HL-60 (cell line): ENCODE results near the gene ZDHHC7.

Experiments used
- DNase-seq, 2 experiments: peaks; one replicate each; pipeline ENCODE4 v3.0.0-alpha.2; 2010 to 2020; ENCODE audit warnings: low read depth in 1 of 2, low spot score in 1 of 2
- H3K27ac ChIP-seq: fragments of 250-450 bp; sonication (Bioruptor Pico); replicated peaks from 2 replicates; pipeline ENCODE4 v1.5.1; 2020; ENCODE audit warnings: mild to moderate bottlenecking, moderate library complexity
- H3K27me3 ChIP-seq: fragments of 250-450 bp; sonication (Bioruptor Pico); 2 replicates; pipeline ENCODE4 v1.5.1; 2021; ENCODE audit warnings: mild to moderate bottlenecking, moderate library complexity; ENCODE audit not compliant: insufficient read depth, poor library complexity, severe bottlenecking
- H3K4me3 ChIP-seq: replicated peaks from 2 replicates; pipeline ENCODE4 v1.5.1; 2011; ENCODE audit warnings: mild to moderate bottlenecking, control low read depth, low read length; ENCODE audit not compliant: insufficient read depth
- GABPA ChIP-seq: IDR thresholded peaks from 2 replicates; pipeline ENCODE4 v1.6.1; 2012; ENCODE audit warnings: low read depth
- POLR2AphosphoS5 ChIP-seq: IDR thresholded peaks from 2 replicates; pipeline ENCODE4 v1.6.1; 2012; ENCODE audit warnings: low read depth
- REST ChIP-seq: IDR thresholded peaks from 2 replicates; pipeline ENCODE4 v1.6.1; 2012; ENCODE audit warnings: low read depth; ENCODE audit not compliant: insufficient replicate concordance
- SPI1 ChIP-seq: IDR thresholded peaks from 2 replicates; pipeline ENCODE4 v1.6.1; 2012; ENCODE audit warnings: low read depth, mild to moderate bottlenecking, borderline replicate concordance
- TF ChIP-seq, protein P1 (sequence below): IDR thresholded peaks from one replicate; pipeline ENCODE4 v1.5.1; 2011; ENCODE audit warnings: low read length, control low read depth, inconsistent platforms; ENCODE audit not compliant: insufficient read depth

ZDHHC7 gene

GRCh38 chr16:85017633-85018032, 6.3 kb upstream of the ZDHHC7 start:
- DNase-seq = no peak
- H3K27me3 ChIP-seq = no peaks in the 10 kb centered on the region
- TF ChIP-seq, protein P1, sequence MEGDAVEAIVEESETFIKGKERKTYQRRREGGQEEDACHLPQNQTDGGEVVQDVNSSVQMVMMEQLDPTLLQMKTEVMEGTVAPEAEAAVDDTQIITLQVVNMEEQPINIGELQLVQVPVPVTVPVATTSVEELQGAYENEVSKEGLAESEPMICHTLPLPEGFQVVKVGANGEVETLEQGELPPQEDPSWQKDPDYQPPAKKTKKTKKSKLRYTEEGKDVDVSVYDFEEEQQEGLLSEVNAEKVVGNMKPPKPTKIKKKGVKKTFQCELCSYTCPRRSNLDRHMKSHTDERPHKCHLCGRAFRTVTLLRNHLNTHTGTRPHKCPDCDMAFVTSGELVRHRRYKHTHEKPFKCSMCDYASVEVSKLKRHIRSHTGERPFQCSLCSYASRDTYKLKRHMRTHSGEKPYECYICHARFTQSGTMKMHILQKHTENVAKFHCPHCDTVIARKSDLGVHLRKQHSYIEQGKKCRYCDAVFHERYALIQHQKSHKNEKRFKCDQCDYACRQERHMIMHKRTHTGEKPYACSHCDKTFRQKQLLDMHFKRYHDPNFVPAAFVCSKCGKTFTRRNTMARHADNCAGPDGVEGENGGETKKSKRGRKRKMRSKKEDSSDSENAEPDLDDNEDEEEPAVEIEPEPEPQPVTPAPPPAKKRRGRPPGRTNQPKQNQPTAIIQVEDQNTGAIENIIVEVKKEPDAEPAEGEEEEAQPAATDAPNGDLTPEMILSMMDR = no peak
- no peak for TF ChIP-seq POLR2AphosphoS5
- TF ChIP-seq SPI1 = no peak
- no peak for TF ChIP-seq GABPA
- TF ChIP-seq REST = no peak
- H3K4me3 ChIP-seq = no peak overlapping the region
- no peak overlapping the region; the same call in 1 of the 2 replicates for H3K27ac ChIP-seq

DNA sequence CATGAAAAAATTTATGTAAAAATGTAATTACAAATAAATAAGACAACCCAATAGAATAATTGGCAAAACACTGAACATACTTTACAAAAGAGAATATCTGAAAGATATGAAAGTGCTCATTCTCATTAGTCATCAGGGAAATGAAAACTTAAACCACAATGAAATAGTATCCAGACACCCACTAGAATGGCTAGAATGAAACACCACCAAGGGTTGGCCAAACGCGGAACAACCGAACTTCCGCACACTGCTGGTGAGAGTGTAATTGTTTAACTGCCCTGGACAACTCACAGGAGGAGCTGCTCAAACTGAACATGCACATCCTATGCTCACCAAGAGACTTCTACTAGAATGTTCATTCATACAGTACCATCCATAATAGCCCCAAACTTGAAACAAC, 5.8 kb upstream of the ZDHHC7 start:
- Histone ChIP-seq H3K4me3 (no peak overlapping the region), H3K27ac (peak overlapping the region; percentile 39), H3K27me3 (no peaks in the 10 kb centered on the region)
- TF ChIP-seq REST = no peak
- TF ChIP-seq, protein P1 = no peak
- peak; percentile 75 for TF ChIP-seq SPI1
- peak in 1 of 2 experiments; percentile 88 for DNase-seq

DNA sequence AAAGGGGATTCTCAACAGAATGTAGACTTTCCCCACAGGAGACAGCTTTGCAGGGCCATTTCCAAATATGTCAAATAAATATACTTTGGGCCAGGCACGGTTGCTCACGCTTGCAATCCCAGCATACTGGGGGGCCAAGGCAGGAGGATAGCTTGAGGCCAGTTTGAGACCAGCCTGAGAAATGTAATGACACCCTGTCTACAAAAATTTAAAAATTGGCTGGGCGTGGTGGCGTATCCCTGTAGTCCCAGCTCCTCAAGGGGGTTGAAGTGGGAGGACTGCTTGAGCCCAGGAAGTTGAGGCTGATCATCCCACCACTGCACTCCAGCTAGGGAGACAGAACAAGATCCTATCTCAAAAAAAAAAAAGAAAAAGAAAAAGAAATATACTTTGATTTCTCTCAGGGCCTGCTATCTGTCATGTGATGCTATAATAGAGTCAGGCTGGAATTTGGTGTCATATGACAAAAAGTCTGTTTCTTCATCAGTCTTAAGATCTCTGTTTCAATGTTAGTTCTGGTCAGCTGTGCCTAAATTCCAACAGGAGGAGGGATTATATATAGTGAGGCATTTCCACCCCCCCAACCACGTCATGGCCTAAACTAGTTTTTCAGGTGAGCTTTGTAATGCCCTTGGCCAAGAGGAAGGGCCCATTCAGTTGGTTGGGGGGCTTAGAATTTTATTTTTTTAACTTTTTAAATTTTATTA, 4.3 kb upstream of the ZDHHC7 start:
- Histone ChIP-seq H3K27ac (no peak overlapping the region), H3K4me3 (no peak overlapping the region), H3K27me3 (no peaks in the 10 kb centered on the region)
- TF ChIP-seq GABPA = no peak
- TF ChIP-seq REST = no peak
- TF ChIP-seq, protein P1 = no peak
- no peak for DNase-seq
